NCI-H1092 treated with DMSO at 0.1 percent for 48 hours (cell line): ENCODE measurements around the gene MRPL40.

Experiments used
- DNase-seq: peaks from one replicate; lab custom pipeline; 2025; lab: John Stamatoyannopoulos, UW

Gene MRPL40

GRCh38 chr22:19483481-19484244 lies 51.3 kb downstream of the MRPL40 start:
- DNase-seq, result no peak
